HG03108 (cell line): Measurements from ENCODE around the gene SETDB2.
"Not testable (repeated sequence)": the region's sequence is repeated elsewhere in the genome, so short reads cannot be mapped to it uniquely, and the experiment has no call there.

ENCODE experiments used
- ATAC-seq: cut with Tn5 transposase; IDR thresholded peaks from one replicate; pipeline ENCODE4 v1.9.1; 2021; ENCODE audit warnings: moderate library complexity; ENCODE audit not compliant: unreplicated experiment

Gene SETDB2

GRCh38 chr13:49464621-49465325, 20.7 kb downstream of the SETDB2 start:
- ATAC-seq, result no peak

- no peak for ATAC-seq
Observed at GRCh38 chr13:49466292-49466838, 22.3 kb downstream of the SETDB2 start.

- no peak for ATAC-seq
Observed at GRCh38 chr13:49472186-49472585, 28.1 kb downstream of the SETDB2 start.

- ATAC-seq, result no peak
Observed at GRCh38 chr13:49476529-49476928, 32.5 kb downstream of the SETDB2 start.

GRCh38 chr13:49481788-49482187, 37.7 kb downstream of the SETDB2 start:
- no peak for ATAC-seq

GRCh38 chr13:49488563-49488962, 44.5 kb downstream of the SETDB2 start:
- ATAC-seq, result no peak

GRCh38 chr13:49494645-49495044, 50.6 kb downstream of the SETDB2 start:
- ATAC-seq, result no peak

GRCh38 chr13:49495783-49496762, 52.0 kb downstream of the SETDB2 start, which contains the start of gene PHF11:
Gene PHF11, plus strand, starts transcription at chr13:49495953. Its CDS starts 49 bp downstream, at chr13:49496002.
- ATAC-seq, result peak; percentile 84

- ATAC-seq, result not testable (repeated sequence)
Observed at GRCh38 chr13:49496837-49497236, 52.8 kb downstream of the SETDB2 start.

GRCh38 chr13:49497272-49497671, 53.2 kb downstream of the SETDB2 start:
- ATAC-seq, result no peak

GRCh38 chr13:49498206-49498605, 54.1 kb downstream of the SETDB2 start:
- no peak for ATAC-seq

- ATAC-seq, result no peak
Observed at GRCh38 chr13:49499889-49500660, 56.0 kb downstream of the SETDB2 start.

GRCh38 chr13:49502954-49503353, 58.9 kb downstream of the SETDB2 start:
- no peak for ATAC-seq

GRCh38 chr13:49503951-49504350, 59.9 kb downstream of the SETDB2 start:
- no peak for ATAC-seq

- ATAC-seq, result no peak
Observed at GRCh38 chr13:49512578-49512977, 68.5 kb downstream of the SETDB2 start.

- ATAC-seq, result no peak
Observed at GRCh38 chr13:49516467-49516866, 72.4 kb downstream of the SETDB2 start.

- ATAC-seq, result no peak
Observed at GRCh38 chr13:49517461-49517860, 73.4 kb downstream of the SETDB2 start.

- ATAC-seq, result no peak
Observed at GRCh38 chr13:49521224-49521623, 77.2 kb downstream of the SETDB2 start.

- ATAC-seq, result no peak
Observed at GRCh38 chr13:49524740-49525501, 80.8 kb downstream of the SETDB2 start.

GRCh38 chr13:49527123-49527522, 83.0 kb downstream of the SETDB2 start:
- no peak for ATAC-seq
